NCI-H774 (cell line): ENCODE results near the gene ARMC5.
"Not testable (repeated sequence)": the region's sequence is repeated elsewhere in the genome, so short reads cannot be mapped to it uniquely, and the experiment has no call there.

Experiments used
- DNase-seq: peaks from one replicate; lab custom pipeline; 2025; lab: John Stamatoyannopoulos, UW

ARMC5 gene

GRCh38 chr16:31499928-31500327 is 40.6 kb downstream of the ARMC5 start:
- no peak for DNase-seq

- no peak for DNase-seq
Measured at GRCh38 chr16:31501226-31501965, 42.1 kb downstream of the ARMC5 start.

GRCh38 chr16:31501966-31502348 is 42.7 kb downstream of the ARMC5 start:
- DNase-seq: no peak

GRCh38 chr16:31502981-31503380 is 43.7 kb downstream of the ARMC5 start:
- no peak for DNase-seq

- not testable (repeated sequence) for DNase-seq
Measured at GRCh38 chr16:31503555-31503954, 44.3 kb downstream of the ARMC5 start.

- DNase-seq: no peak
Measured at GRCh38 chr16:31504159-31504558, 44.9 kb downstream of the ARMC5 start.

GRCh38 chr16:31505483-31505882 is 46.2 kb downstream of the ARMC5 start:
- no peak for DNase-seq

GRCh38 chr16:31507617-31507928 is 48.3 kb downstream of the ARMC5 start:
- DNase-seq: no peak

GRCh38 chr16:31507929-31508705 is 48.8 kb downstream of the ARMC5 start, which contains the start of gene RUSF1:
Gene RUSF1 (minus strand): TSS chr16:31508391. CDS start chr16:31508373, 18 bp downstream.
- peak; percentile 81 for DNase-seq

- no peak for DNase-seq
Measured at GRCh38 chr16:31508706-31509195, 49.5 kb downstream of the ARMC5 start.

- DNase-seq: no peak
Measured at GRCh38 chr16:31513126-31513525, 53.8 kb downstream of the ARMC5 start.

GRCh38 chr16:31513884-31514283 is 54.6 kb downstream of the ARMC5 start:
- no peak for DNase-seq
